Bronchial epithelial cell (primary cell): ENCODE measurements around the gene PCNX1. TPM values are rescaled to one million over a fixed set of nuclear protein-coding genes. Genes with fewer than 3 reads are reported as not detected.

ENCODE experiments used
- DNase-seq: peaks from one replicate; pipeline ENCODE4 v3.0.0-alpha.2; 2010; ENCODE audit warnings: low read depth
- FAIRE-seq: peaks from 2 replicates; lab custom pipeline; 2011; peaks lifted over from hg19 to GRCh38; lab: Jason Lieb, UNC
- H3K27me3 ChIP-seq: 2 replicates; pipeline ENCODE4 v1.5.1; 2011; ENCODE audit warnings: low read length; ENCODE audit not compliant: control insufficient read depth, insufficient read depth
- H3K36me3 ChIP-seq: 2 replicates; pipeline ENCODE4 v1.5.1; 2011; ENCODE audit warnings: low read length; ENCODE audit not compliant: control insufficient read depth, insufficient read depth
- H3K4me3 ChIP-seq: 2 replicates; pipeline ENCODE4 v1.5.1; 2011; ENCODE audit warnings: mild to moderate bottlenecking, low read depth, low read length, control low read depth
- total RNA-seq: library from RNA; depleted of rRNA; stranded (reverse); fragments of >200 nt; gene quantifications from 2 replicates; pipeline ENCODE4 v1.2.1, GENCODE V29; 2014
- TF ChIP-seq, protein P1 (sequence below): IDR thresholded peaks from 2 replicates; pipeline ENCODE4 v1.5.1; 2011; ENCODE audit warnings: mild to moderate bottlenecking, moderate library complexity, low read length, control low read depth, inconsistent platforms; ENCODE audit not compliant: insufficient read depth, severe bottlenecking

PCNX1 gene
- total RNA-seq, 1 donor from 2014 or later: 24.5 TPM

DNA sequence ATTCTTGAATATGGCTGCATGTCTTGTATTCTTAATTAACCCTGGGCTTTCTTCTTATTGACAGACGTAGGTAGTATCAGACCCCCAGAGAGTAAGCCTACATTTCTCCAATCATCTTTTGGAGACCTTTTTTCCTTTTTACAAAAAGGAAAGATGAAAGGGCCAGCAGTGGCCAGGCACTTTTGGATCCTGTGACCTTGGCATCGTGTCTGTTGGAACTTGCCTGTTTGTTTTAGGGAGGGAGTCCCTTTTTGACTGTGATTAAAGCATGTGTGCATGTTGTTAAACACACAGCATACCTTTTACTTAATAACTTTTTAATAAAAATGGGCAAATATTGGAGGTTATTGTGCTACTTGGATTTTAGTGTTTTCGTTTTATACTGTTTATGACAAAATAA, 57.2 kb downstream of the PCNX1 start:
- Histone ChIP-seq H3K27me3 (no peaks in the 10 kb centered on the region), H3K36me3 (peaks cover 1% of the 10 kb centered on the region), H3K4me3 (no peak overlapping the region)
- DNase-seq (no peak), FAIRE-seq (no peak)
- TF ChIP-seq, protein P1, sequence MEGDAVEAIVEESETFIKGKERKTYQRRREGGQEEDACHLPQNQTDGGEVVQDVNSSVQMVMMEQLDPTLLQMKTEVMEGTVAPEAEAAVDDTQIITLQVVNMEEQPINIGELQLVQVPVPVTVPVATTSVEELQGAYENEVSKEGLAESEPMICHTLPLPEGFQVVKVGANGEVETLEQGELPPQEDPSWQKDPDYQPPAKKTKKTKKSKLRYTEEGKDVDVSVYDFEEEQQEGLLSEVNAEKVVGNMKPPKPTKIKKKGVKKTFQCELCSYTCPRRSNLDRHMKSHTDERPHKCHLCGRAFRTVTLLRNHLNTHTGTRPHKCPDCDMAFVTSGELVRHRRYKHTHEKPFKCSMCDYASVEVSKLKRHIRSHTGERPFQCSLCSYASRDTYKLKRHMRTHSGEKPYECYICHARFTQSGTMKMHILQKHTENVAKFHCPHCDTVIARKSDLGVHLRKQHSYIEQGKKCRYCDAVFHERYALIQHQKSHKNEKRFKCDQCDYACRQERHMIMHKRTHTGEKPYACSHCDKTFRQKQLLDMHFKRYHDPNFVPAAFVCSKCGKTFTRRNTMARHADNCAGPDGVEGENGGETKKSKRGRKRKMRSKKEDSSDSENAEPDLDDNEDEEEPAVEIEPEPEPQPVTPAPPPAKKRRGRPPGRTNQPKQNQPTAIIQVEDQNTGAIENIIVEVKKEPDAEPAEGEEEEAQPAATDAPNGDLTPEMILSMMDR: no peak

DNA sequence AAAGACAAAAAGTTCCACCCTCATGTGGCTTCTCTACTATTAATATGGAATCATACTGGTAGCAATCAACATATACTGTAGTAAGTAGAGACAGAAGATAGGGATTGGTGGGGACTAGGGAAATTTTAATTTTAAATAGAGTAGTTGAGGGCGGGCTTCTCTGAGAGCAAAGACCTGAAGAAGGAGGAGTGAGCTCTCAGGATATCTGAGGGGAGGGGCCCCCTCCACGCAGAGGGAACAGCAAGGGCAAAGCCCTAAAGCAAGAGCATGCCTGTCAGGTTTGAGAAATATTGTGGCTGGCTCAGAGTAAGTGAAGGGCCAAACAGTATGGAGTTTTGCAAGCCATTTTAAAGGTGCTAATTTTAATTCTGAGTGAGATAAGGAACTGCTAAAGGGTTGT, 64.3 kb downstream of the PCNX1 start:
- DNase-seq (no peak), FAIRE-seq (no peak)
- TF ChIP-seq, protein P1: no peak
- no peaks in the 10 kb centered on the region for H3K27me3 ChIP-seq
- no peaks in the 10 kb centered on the region for H3K36me3 ChIP-seq
- no peak overlapping the region for H3K4me3 ChIP-seq

DNA sequence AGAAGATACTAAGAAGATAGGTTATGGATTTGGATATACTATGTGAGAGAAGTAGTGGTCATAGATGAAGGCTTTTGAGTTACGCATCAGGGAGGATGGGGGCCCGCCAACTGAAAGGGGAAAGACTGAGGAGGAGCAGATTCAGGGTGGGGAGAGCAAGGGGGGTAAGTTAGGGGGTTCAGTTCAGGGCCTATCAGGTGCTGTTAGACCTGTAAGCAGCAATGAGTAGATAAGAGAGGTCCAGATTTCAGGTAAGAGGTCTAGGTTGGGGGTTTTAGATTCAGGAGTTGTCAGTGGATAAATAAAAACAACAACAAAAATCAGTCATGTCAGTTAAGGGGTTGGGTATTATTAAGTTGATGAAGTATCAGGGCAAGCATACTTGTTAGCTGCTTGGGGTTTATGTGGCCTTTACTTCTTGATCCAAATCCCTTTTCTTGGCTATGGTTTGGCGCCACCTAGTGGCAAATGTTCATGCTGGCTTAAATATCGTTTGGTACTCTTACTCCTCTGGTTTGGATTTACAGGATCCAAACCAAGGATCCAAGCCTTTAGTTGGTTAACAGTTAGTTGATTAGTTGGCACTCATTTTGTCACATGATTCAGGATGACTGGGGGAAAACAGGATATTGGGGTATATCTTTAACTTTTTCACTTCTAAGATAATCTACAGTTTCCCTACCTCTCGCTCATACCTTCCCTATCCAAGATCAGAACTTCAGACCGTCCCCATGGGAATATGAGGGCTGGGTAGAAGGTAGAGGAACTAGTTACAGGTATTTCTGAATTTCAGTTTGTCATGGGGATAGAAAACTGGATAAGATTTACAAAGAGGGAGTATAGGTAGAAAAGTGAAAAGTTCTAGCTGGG, 65.1 kb downstream of the PCNX1 start:
- H3K27me3 ChIP-seq: no peaks in the 10 kb centered on the region
- H3K36me3 ChIP-seq: peaks cover under 1% of the 10 kb centered on the region
- DNase-seq (peak; percentile 77), FAIRE-seq (peak; percentile 36)
- TF ChIP-seq, protein P1: peak; percentile 88
- H3K4me3 ChIP-seq: no peak overlapping the region

DNA sequence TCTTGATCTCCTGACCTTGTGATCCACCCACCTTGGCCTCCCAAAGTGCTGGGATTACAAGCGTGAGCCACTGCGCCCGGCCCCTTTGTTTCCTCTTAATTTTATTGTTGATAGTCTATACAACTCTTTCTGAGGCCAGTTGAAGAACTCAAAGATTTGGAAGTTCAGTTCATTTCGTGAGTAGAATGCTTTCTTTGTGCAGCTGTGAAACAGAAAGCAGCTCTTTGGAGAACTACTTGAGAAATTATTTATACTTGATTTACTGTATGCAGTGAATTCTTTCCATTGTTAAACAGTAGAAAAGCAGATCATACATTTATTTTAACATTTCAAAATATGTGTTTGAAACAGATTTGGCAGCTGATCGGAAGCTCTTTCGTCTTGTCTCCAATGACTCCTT, 69.3 kb downstream of the PCNX1 start:
- peaks cover 5% of the 10 kb centered on the region for H3K36me3 ChIP-seq
- no peak overlapping the region for H3K4me3 ChIP-seq
- TF ChIP-seq, protein P1: no peak
- no peak for FAIRE-seq
- DNase-seq: no peak
- no peaks in the 10 kb centered on the region for H3K27me3 ChIP-seq

DNA sequence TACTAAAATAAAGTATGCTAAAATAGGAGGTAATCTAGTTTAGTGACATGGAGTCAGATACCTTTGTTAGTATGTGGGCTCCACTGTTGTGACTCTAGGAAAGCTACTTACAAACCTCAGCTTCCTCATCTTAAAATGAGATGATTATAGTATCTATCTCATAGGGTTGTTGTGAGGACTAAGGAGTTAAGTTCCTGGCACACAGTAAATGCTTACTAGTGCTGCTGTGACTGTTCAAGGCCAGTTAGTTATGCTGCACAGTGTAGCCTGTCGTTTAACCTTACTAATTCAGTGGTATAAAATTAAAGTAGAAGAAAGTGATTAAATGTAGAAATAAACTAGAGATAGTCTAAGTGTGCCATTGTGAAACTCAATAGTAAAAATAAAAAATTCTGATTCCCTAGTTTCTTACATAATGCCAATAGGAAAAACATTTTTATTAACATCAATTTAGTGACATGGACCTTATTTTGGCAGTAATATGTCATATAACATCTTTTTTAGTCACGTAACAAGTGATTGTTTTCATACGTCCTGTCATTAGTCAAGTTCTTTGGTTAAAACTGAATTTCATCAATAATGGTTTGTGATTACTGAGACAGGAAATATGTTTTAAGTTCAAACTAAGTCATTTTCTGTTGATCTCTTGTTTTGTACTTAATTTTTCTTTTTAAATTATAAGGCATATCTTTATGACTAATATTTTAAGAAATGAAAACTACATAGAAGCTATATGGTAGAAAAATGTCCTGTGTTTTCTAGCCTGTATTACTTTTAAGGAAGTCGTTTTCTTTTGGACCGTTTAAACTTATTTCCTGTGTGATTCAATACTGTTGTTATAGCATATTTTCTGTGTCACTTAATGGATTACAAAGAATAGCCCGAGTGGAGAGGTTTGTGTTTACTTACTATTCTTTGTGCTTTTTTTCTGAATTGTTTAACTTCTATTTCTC, 74.0 kb downstream of the PCNX1 start:
- FAIRE-seq: no peak
- H3K36me3 ChIP-seq: peaks cover 5% of the 10 kb centered on the region
- no peak overlapping the region for H3K4me3 ChIP-seq
- TF ChIP-seq, protein P1: no peak
- no peaks in the 10 kb centered on the region for H3K27me3 ChIP-seq
- peak; percentile 18 for DNase-seq
